Panc1 (cell line): ENCODE results near the gene FLII.

Experiments used
- POLR2AphosphoS5 ChIP-seq: IDR thresholded peaks from 2 replicates; pipeline ENCODE4 v1.6.1; 2012; ENCODE audit warnings: mild to moderate bottlenecking, low read depth, low read length, moderate library complexity
- SIN3A ChIP-seq: IDR thresholded peaks from 2 replicates; pipeline ENCODE4 v1.6.1; 2012; ENCODE audit warnings: low read depth, mild to moderate bottlenecking, low read length, moderate library complexity, borderline replicate concordance; ENCODE audit not compliant: insufficient read depth
- TCF7L2 ChIP-seq: IDR thresholded peaks from 2 replicates; pipeline ENCODE4 v1.6.1; 2011; ENCODE audit warnings: mild to moderate bottlenecking, low read depth, low read length, inconsistent platforms
- TF ChIP-seq, protein P1 (sequence below): fragments of 450-650 bp; IDR thresholded peaks from 2 replicates; pipeline ENCODE4 v1.5.1; 2017; ENCODE audit warnings: mild to moderate bottlenecking

DNA sequence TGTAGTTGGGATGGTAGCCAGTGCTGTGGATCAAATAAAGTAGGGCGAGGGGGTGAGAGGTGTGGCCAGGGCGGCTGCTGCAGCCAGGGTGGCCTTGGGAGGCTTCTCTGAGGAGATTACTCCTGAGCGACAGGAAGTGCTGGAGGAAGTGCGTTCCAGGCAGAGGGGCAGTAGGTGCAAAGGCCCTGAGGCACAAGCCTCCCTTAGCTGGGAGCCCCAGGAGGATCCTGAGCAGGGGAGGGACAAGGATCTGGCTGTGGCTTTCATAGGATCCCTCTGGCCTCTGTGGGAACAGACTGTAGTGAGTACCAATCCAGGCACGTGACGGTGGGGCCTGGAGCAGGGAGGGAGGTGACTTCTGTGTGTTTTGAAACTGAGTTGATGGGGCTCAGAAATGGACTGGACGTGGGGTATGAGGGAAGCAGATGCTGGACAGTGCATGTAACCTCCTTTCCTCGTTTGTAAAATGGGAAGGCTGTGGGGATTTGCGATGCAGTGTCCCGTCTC, 30.3 kb downstream of the FLII start:
- TF ChIP-seq, protein P1, sequence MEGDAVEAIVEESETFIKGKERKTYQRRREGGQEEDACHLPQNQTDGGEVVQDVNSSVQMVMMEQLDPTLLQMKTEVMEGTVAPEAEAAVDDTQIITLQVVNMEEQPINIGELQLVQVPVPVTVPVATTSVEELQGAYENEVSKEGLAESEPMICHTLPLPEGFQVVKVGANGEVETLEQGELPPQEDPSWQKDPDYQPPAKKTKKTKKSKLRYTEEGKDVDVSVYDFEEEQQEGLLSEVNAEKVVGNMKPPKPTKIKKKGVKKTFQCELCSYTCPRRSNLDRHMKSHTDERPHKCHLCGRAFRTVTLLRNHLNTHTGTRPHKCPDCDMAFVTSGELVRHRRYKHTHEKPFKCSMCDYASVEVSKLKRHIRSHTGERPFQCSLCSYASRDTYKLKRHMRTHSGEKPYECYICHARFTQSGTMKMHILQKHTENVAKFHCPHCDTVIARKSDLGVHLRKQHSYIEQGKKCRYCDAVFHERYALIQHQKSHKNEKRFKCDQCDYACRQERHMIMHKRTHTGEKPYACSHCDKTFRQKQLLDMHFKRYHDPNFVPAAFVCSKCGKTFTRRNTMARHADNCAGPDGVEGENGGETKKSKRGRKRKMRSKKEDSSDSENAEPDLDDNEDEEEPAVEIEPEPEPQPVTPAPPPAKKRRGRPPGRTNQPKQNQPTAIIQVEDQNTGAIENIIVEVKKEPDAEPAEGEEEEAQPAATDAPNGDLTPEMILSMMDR, result no peak
- TF ChIP-seq POLR2AphosphoS5 (no peak), TCF7L2 (no peak), SIN3A (no peak)
